HL-60/S4 treated with retinoic acid at 250 ng/mL for 4 days and 3 days (cell line): ENCODE results near the gene PARVA.

Experiments
- in situ Hi-C: fragments of 300-500 bp; cut with MboI; formaldehyde crosslinking; loops from 2 replicates; pipeline ENCODE4 v1.7.0; 2022; ENCODE audit warnings: low sequenced_read_pairs

The PARVA gene

DNA sequence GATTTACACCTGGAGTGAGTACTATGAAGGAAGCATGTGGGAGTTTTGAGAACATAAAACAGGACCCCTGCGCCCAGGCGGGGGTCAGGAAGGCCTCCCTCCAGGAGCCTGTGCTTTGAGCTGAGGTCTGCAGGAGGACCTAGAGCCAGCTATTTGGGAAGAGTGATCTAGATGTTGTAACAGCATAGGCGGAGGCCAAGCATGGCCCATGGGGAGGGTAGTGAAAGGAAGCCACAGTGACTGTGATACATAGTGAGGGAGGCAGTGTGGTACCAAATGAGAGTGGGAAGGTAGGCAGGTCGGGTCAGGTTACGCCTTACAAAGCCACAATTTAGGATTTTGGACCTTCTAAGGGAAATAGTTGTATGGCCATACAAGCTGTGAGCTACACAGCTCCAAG lies 147.5 kb downstream of the PARVA start:
- in situ Hi-C loops, result no loop called here

- in situ Hi-C loops, result no loop called here
These were observed 148.2 kb downstream of the PARVA start for GRCh38 chr11:12525466-12526055.

GRCh38 chr11:12526789-12527188 lies 149.4 kb downstream of the PARVA start:
- in situ Hi-C loops, result no loop called here

DNA sequence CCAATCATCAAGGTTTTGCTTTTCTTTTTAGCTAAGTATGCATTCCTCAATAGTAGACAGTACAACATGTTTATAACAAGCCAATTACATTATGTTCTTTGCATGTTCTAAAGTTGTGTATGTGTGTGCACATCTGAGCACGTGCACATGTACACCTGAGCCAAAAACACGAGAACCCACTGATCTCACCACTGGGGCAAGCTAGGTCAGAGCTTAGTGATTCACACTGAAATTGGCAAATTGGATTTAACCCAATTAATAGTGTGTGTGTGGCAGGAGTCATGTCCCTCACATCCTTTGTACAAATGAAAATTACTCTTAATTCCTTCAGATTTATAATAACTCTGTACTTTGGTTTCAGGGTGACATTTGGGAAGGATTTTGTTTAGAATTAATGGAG lies 151.1 kb downstream of the PARVA start:
- in situ Hi-C loops, result no loop called here

- in situ Hi-C loops, result no loop called here
These were observed 151.7 kb downstream of the PARVA start for GRCh38 chr11:12529041-12529440.

- in situ Hi-C loops, result no loop called here
These were observed 152.4 kb downstream of the PARVA start for GRCh38 chr11:12529793-12530192.

DNA sequence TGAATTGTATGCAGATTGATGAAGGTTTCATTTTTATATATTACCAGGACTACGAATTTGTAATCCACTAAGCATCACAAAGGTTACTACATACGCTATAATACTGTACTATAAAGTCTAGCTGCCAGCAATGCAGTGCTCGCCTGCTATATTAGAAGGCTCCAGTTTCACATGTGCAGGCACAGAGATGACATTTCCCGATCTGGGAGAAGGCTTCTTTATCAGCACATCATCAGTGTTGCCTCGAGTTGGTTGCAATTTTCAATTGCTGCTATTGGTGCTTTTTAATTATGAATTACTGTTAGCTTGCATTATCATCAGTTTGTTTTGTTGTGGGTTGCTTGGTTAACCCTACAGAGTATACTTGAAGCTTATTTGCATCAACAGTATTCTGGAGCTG lies 153.6 kb downstream of the PARVA start:
- in situ Hi-C loops, result no loop called here

- in situ Hi-C loops, result no loop called here
These were observed 154.3 kb downstream of the PARVA start for GRCh38 chr11:12531681-12532080.

DNA sequence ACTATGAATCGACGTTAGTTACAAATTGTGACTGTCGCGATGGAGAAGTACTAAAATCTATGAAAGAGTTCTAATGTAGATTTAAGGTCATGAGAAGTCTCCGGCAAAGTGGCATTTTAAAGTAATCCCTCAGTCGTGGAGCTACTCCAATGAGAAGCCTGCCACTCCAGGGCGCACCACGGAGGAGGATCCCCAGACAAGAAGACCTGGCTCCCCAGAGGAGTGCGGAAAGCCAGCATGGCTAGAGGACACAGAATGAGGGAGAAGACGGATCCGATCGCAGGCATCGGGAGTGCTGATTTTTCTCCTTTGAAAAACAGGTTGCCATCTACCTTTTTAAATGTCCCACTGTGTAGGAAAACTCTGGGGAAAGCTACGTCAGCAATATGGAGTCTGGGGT lies 155.2 kb downstream of the PARVA start:
- in situ Hi-C loops, result no loop called here

DNA sequence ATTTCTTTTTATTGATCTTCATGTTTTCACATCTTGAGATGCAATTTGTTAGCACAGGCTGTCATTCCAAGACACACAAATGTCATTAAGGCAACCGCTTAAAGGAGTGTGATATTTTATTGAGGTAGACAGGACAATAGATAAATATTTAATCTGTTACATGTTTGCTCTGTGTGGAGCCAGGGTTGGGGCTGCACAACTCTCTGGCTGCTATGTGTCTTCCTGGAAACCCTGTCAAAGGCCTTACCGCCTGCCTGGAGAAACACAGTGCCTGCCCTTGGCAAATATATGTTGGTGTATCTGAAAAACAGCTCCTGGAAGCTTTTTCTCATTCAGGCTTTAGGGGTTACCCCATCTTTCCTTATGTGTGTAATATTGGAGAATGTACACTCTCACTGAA lies 157.2 kb downstream of the PARVA start:
- in situ Hi-C loops, result no loop called here

GRCh38 chr11:12535321-12535720 lies 157.9 kb downstream of the PARVA start:
- in situ Hi-C loops, result no loop called here

GRCh38 chr11:12536566-12536965 lies 159.2 kb downstream of the PARVA start:
- in situ Hi-C loops, result no loop called here

DNA sequence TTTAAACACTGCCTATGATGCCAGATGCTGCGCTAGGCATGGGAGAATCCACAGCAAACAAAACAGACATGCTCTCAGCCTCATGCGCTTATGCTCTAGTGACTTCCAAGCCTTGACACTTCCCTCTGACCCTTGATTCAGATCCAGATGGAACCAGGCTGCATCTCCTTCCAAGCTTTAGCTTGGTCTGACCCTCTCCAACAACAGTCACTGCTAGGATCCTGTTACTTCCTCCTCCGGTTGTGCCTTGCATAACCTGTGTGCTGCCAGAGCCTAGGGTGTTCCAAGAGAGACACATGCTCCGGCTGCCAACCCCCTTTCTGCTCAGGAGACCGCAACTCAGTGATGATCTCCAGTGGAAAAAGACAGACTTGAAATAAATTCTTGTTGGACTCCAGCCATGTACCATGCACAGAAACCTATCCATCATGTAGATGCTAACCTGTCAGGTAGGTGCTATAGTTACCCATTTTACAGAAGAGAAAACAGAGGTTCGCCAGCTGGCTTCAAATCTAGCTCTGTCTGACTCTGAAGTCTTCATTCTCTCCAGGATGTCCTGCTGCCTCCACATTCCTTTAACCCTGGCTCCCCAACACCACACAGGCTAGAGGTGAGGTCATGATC lies 160.5 kb downstream of the PARVA start:
- in situ Hi-C loops, result no loop called here

DNA sequence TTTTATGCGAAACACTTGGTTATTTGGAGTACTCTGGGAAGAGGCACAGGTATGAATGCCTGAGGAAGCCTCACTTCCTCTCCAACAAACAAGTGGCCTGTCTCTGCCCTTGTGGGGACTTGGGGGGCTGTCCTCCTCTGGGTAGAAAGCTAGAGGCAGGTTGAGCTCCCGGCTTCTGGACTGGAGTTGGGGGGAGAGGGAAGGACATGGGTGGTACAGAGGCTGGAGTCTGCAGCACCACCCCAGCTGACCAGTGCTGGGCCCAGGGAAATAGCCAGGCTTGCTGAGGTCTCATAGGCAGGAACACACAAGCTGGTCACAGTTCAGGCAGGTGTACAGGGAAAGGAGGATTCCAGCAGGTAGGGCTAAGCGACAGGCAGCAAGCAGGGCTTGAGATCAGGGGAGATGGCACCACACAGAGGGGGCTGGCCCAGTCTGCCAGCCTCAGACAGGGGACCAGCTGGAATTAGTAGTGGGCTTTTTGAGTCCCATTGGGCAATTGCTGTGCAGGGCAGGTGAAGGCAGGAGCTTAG lies 161.6 kb downstream of the PARVA start:
- in situ Hi-C loops, result no loop called here

DNA sequence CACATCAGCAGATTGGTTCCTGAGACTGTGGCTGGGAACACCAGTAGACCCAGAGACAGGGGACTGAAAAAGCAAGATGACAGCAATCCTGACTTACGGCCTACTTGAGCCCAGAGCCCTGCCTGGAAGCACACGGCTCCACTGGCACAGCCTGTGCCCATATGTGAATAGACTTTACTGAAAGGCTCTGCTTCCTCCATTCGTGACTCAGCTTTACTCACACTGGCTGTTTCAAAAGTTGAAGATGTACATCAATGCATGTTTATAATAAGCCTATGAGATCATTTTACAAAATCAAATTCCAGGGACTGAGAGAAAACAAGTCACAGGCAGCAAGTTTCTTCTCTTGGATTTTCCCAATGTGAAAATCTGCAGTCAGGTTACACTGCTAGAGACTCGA lies 162.2 kb downstream of the PARVA start:
- in situ Hi-C loops, result no loop called here

- in situ Hi-C loops, result no loop called here
These were observed 162.8 kb downstream of the PARVA start for GRCh38 chr11:12540075-12540680.

DNA sequence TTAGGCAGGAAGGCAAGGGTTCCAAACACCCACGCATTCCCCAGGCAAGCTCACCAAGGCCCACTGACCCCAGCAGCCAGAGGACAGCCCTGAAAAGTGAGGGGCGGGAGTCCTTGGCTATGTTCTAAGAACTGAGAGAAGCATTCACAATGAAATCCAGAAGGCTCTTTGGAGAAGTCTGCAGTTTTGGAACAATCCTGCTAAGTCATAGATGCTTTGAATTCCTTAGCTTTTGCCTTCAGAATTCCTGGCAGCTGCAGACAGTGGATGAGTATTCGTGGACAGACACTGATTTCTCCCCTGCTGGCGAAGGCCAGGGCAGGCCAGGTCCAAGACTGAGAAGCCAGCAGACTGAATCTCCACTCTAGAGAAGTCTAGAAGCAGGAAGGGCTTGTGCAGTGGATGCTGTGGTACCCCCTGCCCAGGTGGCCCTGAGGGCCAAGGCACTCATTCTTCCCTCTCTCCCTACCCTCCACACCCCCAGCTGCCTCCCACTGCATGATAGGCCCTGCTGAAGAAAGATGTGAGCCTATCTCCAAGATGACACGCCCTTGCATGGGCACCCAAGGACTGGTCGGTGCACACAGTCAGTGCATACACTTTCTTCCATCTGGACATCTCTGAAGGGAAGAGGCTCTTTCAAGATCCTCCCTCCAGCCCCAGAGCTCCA lies 163.7 kb downstream of the PARVA start:
- in situ Hi-C loops, result no loop called here

- in situ Hi-C loops, result no loop called here
These were observed 164.3 kb downstream of the PARVA start for GRCh38 chr11:12541583-12542151.

DNA sequence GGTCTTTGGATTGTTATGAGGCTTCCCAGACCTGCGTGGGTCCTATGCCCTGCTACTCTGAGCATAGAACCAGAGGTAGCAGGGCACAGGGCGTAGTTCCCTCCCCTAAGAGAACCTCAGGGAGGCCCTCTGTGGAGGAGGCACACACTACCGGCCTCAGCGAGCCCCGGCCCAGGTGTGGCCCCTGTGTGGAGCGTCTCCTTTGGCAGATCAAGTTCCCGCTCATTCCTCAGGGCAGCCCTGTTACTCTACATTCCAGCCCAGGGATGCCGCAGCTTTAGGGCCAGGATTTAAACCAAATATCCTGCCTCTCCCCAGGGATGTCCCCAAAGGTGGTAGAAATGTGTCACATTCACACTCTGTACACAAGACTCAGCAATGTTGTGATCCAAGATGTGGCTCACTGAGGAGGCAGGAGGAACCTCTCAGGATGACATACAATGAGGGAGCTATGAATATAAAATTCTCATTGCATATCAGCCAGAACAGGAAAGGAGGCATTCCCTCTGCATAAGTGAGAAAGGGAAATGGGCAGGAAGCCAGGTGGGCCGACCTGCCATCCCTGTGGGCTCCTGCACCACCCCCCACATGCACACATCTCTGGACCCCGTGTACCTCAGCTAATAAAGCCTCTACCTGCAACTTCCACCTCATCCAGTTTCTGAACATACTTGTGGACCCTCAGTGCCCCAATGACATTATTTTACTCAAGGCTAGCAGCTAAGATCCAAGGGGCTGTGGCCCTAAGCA lies 165.0 kb downstream of the PARVA start:
- in situ Hi-C loops, result no loop called here

DNA sequence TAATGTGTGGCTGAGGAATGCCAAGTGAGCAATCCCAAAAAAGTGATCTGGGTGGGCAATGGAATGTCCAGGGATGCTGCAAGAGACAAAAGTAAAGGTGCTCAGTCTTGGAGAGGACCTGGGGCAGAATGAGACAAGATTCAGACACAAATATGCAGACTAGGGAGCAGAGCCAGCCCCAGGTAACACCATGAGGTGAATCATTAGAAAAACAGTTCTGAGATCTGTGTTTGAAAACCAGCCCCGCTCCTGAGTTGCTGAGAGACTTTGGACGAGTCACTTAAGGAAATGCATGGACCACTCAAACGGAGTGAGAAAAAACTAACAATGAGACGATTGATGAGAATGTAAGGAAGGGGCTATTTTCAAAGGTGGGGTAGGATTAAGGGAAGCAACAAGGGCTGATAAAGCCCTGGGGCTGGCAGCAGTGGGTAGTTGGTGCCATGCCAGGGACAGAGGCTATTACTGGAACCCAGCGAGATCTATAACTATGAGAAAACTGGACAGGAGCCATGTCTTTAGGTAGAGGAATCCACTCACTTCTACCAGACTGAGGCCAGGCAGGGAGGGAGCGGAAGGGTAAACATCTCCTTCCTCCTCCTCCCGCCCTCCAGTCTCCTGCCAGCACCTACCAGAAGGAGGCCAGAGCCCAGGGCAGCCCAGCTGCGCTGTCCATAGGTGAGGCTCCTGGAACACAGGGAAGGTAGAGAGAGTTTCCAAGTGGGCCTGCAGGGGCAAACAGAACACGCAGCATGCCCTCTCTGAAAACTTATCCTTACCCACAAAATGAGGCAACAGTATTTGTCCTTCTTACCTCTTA lies 166.4 kb downstream of the PARVA start:
- in situ Hi-C loops, result no loop called here
